C4-2B (cell line): ENCODE data around the gene HBS1L.

Experiments used
- CTCF ChIP-seq: fragments of 450-650 bp; conservative IDR thresholded peaks from 2 replicates; pipeline ENCODE4 v1.5.1; 2017; ENCODE audit warnings: mild to moderate bottlenecking
- ZFX ChIP-seq: fragments of 450-650 bp; IDR thresholded peaks from 2 replicates; pipeline ENCODE4 v1.6.1; 2017

DNA sequence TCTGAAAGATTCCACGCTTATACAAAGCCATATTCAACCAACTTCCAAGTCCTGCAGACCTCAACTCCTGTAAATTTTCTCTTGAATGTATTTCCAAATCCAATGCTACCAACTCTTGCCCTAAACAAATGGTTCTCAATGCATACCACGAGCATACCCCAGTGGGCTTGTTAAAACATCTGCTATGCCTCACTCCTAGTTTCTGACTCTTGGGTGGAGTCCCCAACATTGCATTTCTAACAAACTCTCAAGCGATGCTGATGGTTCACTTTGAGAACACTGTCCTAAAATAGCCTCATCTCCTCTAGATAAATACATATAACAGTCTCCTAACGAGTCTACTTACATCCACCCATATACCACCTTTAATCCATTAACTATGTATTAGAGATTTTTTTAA lies 7.3 kb downstream of the HBS1L start:
- no peak for TF ChIP-seq CTCF
- no peak for TF ChIP-seq ZFX
